CD4-positive, alpha-beta T cell treated with Interleukin-4 for 1 hour (primary cell): ENCODE measurements around the gene TNS1.

Experiments
- DNase-seq, 2 donors: peaks; one replicate each; pipeline ENCODE4 v3.0.0-alpha.2; 2020 to 2022

The TNS1 gene

DNA sequence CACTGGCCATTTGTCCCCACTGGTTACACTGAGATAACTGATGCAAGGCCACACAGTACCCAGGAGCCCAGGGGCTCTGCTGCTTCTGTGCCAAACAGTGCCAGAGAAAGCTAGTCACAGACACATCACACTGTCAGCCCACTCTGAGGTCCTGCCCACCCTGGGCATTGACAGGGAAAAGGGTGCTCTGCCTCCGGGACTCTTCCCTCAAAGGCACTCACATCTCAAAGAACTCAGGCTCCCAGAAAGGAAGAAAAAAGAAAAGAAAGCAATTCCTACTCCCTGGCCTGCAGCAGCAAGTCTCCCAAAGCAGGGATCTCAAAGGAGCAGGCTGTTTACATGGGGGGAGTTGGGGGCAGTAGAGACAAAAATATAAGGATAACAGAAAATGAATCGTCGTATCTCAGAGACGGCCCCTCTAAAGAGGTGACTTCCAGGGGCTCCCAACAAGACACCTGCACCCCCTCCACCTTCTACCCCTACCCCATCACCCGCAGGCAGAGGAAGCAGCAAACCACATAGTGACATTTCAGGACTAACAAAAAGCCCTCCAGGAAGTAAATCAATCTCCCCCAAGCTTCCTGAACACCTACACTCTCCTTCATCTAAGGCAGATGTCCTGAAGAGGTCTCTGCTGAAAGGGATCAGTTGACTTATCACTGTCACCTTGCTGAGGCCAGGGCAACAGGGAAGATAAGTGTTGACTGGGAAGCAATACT is 247.6 kb downstream of the TNS1 start:
- no peak for DNase-seq

DNA sequence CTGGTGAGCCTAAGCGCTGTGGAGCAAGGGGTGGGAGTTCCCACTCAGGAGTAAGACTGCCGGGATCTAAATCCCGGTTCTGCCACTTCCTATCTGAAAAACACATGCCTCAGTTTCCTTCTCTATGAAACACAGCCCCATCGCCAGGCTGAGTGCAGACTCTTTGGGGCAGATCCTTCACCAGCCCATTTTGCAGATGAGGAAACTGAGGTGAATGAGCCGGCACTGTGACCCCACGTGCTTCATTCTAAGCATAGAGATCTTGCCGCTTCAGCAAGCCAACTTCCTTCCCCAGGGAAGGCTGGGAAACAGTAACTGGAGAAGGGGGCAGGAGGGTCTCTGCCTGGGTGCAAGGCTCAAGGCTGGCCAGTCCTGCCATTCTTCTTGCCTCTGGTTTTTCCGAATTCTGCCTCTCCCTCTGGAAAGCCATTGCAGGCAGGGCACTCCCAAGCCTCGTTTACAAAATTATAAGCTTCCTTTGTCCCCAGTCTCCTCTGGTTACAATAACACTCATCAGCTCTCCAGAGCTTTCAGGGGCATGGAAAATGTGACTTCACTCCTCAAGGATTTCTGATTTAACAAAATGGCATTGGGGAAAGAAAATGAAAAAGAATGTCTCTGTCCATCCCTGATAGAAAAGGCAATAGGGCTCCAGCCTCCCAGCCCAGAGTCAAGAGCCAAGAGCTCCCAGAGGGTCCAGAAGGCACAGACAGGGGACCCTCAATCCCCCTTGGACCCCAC is 249.2 kb downstream of the TNS1 start:
- no peak for DNase-seq

DNA sequence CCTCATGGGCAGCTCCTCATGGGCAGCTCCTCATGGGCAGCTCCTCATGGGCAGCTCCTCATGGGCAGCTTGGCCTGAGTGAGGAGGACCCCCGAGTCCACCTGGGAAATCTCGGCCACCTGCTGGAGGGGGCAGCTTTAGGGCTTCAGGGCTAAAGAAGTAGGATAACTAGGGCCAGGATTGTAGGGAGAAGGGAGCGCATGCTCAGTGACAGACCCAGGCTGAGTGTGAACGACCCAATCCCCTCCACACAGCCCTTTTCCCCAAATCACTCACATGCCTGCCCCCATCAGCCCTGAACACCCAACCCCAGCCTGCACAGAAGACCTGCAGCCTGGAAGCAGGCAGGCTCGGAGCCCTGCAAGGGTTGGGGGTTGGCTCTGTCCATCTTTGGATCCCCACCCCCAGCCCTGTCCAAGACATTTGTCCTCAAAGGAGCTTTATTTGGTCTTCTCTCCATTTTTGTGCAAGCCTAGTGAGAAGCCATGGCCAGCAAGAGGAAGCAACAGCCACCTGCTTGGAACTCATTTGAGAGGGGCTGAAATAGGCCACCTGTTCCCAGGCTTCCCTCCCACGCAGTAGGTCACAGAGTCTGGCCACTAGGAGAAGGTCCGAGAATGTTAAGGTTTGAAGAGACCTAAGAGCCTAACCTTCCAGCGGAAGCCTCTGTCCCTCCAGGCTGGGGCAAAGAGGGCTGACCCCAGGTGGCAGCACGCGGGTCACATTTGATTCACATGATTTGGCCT is 249.9 kb downstream of the TNS1 start:
- DNase-seq: no peak

DNA sequence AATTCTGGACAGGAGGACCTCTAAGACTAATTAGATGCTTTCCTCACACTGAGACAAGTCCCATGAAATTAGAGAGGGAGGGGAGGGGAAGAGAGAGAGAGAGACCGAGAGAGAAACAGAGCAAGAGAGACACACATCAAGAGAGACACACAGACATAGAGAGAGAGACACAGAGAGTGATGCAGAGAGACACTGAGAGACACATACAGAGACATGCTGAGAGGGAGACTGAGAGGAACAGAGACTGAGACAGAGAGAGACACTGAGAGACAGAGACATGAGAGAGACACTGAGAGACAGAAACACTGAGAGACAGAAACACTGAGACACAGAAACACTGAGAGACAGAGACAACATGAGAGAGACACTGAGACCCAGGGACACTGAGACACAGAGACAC is 250.8 kb downstream of the TNS1 start:
- no peak for DNase-seq

DNA sequence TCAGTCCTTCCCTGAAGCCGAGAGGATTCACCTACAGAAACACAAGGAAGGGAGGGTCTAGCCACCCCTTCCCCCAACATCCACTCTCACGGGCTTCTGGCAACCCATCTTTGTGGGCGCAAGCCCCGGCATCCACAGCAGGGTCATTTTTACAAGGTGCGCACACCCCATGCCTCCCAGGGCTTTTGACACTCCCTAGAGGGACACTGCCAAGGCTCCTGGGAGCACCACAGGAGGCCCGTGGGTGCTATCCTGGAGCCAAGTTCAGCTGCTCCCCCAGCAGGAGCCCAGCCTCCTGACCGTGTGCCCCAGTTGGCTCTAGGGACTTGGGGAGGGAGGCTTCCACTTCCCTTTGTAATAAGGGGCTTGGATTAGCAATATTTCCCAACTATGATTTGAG is 251.6 kb downstream of the TNS1 start:
- DNase-seq: no peak
